WTC11 (cell line): ENCODE measurements around the gene UGT2B7.

Experiments
- CTCF ChIP-seq: fragments of 200-600 bp; IDR thresholded peaks from 2 replicates; pipeline ENCODE4 v1.8.0; 2022; ENCODE audit warnings: antibody characterized with exemption
- ESRRA ChIP-seq: sonication (generic); formaldehyde crosslinking; IDR thresholded peaks from 2 replicates; pipeline ENCODE4 v1.8.1; 2022; ENCODE audit warnings: mild to moderate bottlenecking, missing genetic modification reagents, borderline replicate concordance
- GABPB1 ChIP-seq: sonication (generic); formaldehyde crosslinking; IDR thresholded peaks from 2 replicates; pipeline ENCODE4 v1.8.1; 2023; ENCODE audit warnings: mild to moderate bottlenecking, missing genetic modification reagents
- MAX ChIP-seq: sonication (generic); formaldehyde crosslinking; IDR thresholded peaks from 2 replicates; pipeline ENCODE4 v1.8.0; 2022; ENCODE audit warnings: mild to moderate bottlenecking, missing genetic modification reagents
- MYBL2 ChIP-seq: sonication (generic); formaldehyde crosslinking; IDR thresholded peaks from 2 replicates; pipeline ENCODE4 v1.8.1; 2023; ENCODE audit warnings: mild to moderate bottlenecking, moderate library complexity, missing genetic modification reagents
- NR3C1 ChIP-seq: sonication (generic); formaldehyde crosslinking; conservative IDR thresholded peaks from 2 replicates; pipeline ENCODE4 v1.8.1; 2023; ENCODE audit warnings: low read depth, mild to moderate bottlenecking, missing genetic modification reagents
- USF2 ChIP-seq: sonication (generic); formaldehyde crosslinking; IDR thresholded peaks from 2 replicates; pipeline ENCODE4 v1.8.1; 2023; ENCODE audit warnings: mild to moderate bottlenecking, missing genetic modification reagents, moderate library complexity
- ZNF232 ChIP-seq: sonication (generic); formaldehyde crosslinking; IDR thresholded peaks from 2 replicates; pipeline ENCODE4 v1.8.0; 2022; ENCODE audit warnings: mild to moderate bottlenecking, missing genetic modification reagents
- TF ChIP-seq, protein P1 (sequence below): sonication (generic); formaldehyde crosslinking; IDR thresholded peaks from 2 replicates; pipeline ENCODE4 v1.8.1; 2023; ENCODE audit warnings: mild to moderate bottlenecking, missing genetic modification reagents

GRCh38 chr4:69096111-69096656, at the start of gene UGT2B7:
- TF ChIP-seq CTCF: no peak
- TF ChIP-seq USF2 (CRISPR knock-in tag): no peak
- peak; percentile 78 for TF ChIP-seq GABPB1 (CRISPR knock-in tag)
- TF ChIP-seq ZNF232: no peak
- TF ChIP-seq MAX (CRISPR knock-in tag): no peak
- TF ChIP-seq MYBL2 (CRISPR knock-in tag): no peak
- TF ChIP-seq ESRRA (CRISPR knock-in tag): no peak
- no peak for TF ChIP-seq NR3C1 (CRISPR knock-in tag)
- TF ChIP-seq, protein P1, sequence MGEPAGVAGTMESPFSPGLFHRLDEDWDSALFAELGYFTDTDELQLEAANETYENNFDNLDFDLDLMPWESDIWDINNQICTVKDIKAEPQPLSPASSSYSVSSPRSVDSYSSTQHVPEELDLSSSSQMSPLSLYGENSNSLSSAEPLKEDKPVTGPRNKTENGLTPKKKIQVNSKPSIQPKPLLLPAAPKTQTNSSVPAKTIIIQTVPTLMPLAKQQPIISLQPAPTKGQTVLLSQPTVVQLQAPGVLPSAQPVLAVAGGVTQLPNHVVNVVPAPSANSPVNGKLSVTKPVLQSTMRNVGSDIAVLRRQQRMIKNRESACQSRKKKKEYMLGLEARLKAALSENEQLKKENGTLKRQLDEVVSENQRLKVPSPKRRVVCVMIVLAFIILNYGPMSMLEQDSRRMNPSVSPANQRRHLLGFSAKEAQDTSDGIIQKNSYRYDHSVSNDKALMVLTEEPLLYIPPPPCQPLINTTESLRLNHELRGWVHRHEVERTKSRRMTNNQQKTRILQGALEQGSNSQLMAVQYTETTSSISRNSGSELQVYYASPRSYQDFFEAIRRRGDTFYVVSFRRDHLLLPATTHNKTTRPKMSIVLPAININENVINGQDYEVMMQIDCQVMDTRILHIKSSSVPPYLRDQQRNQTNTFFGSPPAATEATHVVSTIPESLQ: no peak
